SKM-1 treated with dmso at 0.1 percent for 144 hours (cell line): Measurements from ENCODE around the gene STX19.
A peak's percentile ranks its signal among the peaks of the same experiment; 100 is the strongest.
"Not testable (repeated sequence)": the region's sequence is repeated elsewhere in the genome, so short reads cannot be mapped to it uniquely, and the experiment has no call there.

ENCODE experiments used
- DNase-seq: peaks from one replicate; lab custom pipeline; 2025; ENCODE audit not compliant: unreplicated experiment; lab: John Stamatoyannopoulos, UW

STX19 gene

DNA sequence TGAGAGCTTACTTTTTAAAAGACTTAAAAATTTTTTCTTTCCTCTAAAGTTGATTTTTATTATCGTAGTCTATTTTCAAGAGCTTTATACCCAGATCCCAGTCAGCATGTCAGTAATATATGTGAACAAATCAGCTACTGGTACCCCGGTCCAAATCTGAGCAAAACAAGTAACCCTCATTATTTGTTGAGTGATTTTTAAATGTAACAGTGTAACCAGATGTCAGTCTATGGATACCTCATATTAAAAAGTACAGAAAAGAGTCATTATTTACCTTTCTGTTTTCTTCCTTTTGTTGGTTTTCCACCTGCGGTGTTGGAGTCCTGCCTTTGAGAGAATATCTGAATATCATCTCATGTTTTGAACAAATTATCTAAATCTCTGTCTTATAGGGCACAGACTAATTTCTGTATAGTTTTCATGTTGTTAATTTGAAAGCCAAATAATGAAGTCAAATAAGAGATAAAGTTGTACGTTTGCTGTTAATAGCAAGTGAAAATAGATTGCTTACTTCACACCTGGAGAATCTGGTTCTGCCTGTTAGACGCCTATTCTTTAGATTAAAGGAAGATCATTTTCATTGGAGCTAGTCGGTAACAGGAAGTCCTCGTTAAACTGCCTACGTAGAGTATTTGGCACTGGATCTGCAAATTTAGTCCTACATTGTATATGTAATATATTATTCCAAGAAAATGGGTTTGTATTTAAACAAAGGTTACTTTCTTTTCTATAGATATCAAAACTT lies at the start of gene STX19:
TSS of gene STX19 (minus strand) at position 505 of the 745 bp plus-strand sequence. CDS start 13,328 bp downstream, outside the sequence.
- DNase-seq, result no peak

GRCh38 chr3:94076055-94076454 lies 47.7 kb upstream of the STX19 start:
- no peak for DNase-seq

GRCh38 chr3:94071713-94072284 lies 43.4 kb upstream of the STX19 start:
- DNase-seq, result no peak

DNA sequence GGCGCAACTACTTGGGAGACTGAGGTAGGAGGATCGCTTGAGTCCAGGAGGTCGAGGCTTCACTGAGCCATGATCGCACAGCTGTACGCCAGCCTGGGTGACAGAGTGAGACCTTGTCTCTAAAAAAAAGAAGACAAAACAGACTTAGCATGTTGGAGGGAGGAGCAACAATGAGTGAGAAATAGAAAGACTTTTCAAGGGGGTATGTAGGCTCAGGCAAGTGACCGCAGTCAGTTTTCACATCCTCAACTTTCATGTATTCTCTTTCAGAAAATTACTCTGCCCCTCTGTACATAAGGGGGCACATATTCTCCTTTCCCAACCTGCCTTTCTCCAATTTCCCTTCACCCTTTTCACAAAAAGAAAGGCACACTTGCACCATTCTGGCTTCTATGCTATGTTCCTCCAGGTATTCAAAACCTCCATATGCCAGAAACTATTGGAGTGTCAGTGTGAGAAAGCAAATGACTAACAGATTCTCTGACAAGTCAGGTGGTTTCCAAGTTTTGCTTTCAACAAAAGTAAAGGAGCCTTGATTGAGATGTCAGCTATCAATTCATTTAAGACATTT lies 42.0 kb upstream of the STX19 start:
- DNase-seq, result no peak

GRCh38 chr3:94069194-94069813 lies 40.9 kb upstream of the STX19 start:
- DNase-seq, result peak; percentile 17

DNA sequence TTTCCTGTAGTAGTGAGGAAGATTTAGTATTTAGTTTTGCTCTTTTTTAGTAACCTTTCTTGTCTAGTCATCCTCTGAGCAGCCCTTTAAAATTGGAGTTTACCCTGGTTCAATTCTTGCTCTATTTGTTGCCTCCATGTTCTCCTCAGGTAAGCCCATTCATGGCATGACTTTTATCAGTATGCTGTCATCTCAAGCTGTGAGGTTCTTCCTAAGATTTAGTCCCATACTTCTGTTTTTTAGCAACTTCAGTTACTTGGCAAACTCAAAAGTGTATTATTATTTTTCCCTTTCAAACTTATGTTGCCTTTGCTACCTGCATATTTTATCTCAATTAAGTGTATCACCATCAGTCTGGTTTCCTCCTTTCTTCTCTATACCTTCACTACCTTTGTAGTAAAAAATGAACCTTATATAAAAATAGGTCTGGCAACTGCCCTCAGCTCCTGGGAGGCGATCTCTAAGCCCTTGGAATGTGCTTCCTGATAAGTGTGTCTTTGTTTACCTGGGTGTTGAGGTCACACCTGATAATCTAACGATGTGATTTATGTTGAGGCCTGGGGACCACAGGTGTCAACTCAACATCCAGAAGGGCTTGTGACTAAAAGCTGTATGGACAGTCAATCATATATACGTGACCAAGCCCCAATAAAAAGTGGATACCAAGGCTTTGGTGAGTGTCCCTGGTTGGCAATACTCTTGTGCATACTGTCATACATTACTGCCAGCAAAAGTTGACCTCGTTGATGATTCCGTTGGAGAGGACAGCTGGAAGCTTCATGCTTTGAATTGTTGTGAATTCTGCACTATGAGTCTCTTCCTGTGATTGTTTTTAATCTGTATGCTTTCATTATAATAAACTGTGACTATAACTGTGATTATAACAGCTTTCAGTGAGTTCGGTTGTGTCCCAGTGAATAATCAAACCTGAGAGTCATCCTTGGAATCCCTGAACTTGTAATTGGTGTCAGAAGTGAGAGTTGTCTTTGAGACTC lies 38.4 kb upstream of the STX19 start:
- no peak for DNase-seq

- no peak for DNase-seq
These were observed 37.6 kb upstream of the STX19 start for GRCh38 chr3:94065819-94066480.

- no peak for DNase-seq
These were observed 36.7 kb upstream of the STX19 start for GRCh38 chr3:94065122-94065521.

GRCh38 chr3:94064243-94064860 lies 36.0 kb upstream of the STX19 start:
- no peak for DNase-seq

DNA sequence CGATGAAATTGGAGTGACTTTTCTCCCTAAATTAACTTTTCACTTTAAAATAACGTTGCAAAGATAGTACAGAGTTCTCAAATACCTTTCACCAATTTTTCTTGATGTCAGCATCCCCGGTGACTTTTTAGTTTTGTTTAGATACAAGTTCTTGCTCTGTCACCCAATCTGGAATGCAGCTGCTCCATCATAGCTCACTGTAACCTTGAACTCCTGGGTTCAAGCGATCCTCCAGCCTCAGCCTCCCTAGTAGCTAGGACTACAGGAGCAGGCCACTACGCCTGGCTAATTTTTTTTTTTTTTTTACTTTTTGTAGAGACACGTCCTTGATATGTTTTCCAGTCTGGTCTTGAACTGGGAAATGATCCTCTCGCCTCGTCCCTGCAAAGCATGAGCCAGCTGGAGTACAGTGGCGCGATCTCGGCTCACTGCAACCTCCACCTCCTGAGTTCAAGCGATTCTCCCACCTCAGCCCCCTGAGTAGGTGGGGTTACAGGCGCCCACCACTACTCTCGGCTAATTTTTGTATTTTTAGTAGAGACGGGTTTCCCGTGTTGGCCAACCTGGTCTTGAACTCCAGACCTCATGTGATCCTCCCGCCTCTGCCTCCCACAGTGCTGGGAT lies 35.2 kb upstream of the STX19 start:
- no peak for DNase-seq

DNA sequence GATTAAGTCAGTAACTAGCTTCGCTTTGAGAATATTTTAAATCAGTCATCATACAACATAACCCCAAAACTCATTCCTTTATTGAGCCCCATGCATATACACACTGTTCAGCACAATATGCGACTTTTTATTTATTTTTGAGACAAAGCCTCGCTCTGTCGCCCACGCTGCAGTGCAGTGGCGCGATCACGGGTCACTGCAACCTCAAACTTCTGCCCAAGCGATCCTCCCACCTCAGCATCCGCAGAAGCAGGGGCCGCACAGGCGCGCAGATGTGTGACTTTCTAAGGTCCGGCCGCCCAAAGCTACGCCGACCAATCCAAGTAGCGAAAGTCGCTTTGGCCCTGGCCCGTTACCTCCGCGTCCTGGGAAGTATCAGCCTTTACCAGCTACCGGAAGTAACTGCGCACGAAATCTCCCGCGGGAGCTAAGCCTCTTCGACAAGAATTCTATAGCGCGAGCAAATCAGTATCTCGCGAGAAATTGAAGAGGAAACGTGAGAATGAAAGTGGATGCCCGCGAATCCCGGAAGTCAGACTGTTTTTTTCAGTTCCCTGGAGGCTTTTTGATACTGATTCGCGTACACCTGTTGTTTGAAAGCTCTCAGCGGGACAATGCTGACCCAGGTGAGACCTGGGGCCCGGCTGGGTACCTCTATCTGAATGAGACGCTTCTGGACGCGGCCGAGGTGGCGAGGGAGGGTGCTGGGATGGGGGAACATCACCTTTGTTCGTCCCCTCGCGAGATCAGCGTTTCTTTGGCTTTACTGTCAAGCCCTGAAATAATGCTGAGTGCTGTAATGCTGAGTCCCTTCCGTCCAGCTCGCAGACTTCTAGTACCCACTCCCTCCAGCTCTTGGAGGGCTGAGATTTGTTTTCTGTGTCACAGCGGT lies 34.4 kb upstream of the STX19 start, which contains the start of the genes DHFR2 and NSUN3:
TSS of gene DHFR2 (minus strand) at position 404 of the 892 bp plus-strand sequence. CDS start 1,405 bp downstream, outside the sequence.
TSS of gene NSUN3 (plus strand) at position 549 of the 892 bp plus-strand sequence. CDS start at position 615, 66 bp downstream.
- DNase-seq, result peak; percentile 95

DNA sequence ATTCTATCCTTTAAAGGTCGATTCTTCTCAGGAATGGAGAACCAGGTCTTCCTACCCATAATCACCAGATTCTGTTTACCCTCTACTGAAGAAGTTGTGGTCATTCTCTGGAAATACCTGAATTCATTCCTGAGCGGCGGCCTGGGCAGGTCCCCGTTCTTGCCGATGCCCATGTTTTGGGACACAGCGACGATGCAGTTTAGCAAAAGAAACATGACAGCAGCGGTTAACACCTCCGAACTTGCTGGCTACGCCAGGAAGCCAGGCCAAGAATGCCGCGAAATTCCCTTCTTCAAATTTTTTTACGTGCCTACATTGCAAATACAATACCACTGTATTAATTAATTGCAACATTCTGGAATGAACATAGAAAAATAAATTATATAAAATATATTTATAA lies 32.9 kb upstream of the STX19 start:
- no peak for DNase-seq

DNA sequence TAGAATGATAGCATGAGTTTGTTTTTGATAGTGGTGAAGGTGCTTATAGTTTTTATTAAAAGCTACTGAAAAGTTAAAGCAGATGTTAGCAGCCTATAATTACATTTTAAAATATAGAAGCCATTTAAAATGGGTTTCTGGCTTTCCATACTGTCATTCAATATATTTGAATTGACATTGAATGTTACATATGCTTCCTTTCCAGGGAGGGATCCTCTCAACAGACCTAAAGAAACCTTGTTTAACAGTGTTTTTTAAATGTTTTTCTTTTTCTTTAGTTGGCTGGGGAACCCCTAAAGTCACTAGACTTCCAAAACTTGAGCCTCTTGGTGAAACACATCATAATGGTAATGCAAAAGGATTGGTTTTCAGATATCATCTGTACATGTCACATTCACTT lies 22.1 kb upstream of the STX19 start:
- DNase-seq, result no peak

GRCh38 chr3:94049267-94049666 lies 20.9 kb upstream of the STX19 start:
- DNase-seq, result no peak

DNA sequence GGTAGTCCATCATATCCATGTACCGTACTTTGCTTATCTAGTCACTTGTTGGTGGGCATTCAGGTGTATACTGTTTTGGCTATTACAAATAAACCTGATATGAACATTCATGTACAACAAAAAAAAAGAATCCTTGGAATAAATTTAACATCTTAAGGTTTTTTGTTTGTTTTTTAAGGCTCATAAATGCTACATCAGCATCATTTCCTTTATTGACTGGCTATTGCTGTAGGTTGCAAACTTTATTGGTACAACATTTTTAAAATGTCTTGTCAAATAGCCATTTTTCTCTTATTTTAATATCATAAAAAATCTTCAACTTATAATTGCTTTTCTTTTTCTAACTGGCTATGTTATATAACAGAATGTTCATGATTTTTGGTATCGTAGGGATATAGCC lies 18.1 kb upstream of the STX19 start:
- DNase-seq, result no peak

DNA sequence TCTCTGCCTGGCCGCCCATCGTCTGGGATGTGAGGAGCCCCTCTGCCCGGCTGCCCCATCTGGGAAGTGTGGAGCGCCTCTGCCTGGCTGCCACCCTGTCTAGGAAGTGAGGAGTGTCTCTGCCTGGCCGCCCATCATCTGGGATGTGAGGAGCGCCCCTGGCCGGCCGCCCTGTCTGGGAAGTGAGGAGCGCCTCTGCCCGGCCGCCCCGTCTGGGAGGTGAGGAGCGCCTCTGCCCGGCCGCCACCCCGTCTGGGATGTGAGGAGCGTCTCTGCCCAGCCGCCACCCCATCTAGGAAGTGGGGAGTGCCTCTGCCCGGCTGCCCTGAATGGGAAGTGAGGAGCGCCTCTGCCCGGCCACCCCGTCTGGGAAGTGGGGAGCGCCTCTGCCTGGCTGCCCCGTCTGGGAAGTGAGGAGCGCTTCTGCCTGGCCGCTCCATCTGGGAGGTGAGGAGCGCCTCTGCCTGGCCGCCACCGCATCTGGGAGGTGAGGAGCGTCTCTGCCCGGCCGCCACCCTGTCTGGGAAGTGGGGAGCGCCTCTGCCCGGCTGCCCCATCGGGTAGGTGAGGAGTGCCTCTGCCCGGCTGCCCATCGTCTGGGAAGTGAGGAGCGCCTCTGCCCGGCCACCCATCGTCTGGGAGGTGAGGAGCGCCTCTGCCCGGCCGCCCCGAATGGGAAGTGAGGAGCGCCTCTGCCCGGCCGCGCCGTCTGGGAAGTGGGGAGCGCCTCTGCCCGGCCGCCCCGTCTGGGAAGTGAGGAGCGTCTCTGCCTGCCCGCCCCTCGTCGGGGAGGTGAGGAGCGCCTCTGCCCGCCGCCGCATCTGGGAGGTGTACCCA lies 15.9 kb upstream of the STX19 start:
- not testable (repeated sequence) for DNase-seq

DNA sequence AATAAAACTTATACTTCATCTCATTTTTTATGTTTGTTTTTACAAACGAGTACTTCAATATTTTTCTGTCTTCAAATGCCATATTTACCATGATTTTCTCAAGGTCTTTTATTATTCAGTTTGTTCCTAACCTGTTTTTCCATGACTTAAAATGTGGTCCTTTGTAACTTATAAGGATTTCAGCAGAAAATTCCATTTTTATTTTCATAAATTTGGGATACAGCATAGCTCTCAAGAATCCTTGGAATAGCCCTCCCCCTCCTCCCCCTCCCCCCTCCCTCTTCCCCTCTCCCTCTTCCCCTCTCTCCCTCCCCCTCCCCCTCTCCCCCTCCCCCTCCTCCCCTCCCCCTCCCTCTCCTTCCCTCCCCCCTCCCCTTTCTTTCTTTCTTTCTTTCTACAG lies 14.9 kb upstream of the STX19 start:
- no peak for DNase-seq
